HG03095 (cell line): ENCODE data around the gene CSGALNACT2.

Source experiments
- ATAC-seq: cut with Tn5 transposase; IDR thresholded peaks from one replicate; pipeline ENCODE4 v1.9.1; 2021; ENCODE audit warnings: moderate library complexity; ENCODE audit not compliant: unreplicated experiment

Gene CSGALNACT2

DNA sequence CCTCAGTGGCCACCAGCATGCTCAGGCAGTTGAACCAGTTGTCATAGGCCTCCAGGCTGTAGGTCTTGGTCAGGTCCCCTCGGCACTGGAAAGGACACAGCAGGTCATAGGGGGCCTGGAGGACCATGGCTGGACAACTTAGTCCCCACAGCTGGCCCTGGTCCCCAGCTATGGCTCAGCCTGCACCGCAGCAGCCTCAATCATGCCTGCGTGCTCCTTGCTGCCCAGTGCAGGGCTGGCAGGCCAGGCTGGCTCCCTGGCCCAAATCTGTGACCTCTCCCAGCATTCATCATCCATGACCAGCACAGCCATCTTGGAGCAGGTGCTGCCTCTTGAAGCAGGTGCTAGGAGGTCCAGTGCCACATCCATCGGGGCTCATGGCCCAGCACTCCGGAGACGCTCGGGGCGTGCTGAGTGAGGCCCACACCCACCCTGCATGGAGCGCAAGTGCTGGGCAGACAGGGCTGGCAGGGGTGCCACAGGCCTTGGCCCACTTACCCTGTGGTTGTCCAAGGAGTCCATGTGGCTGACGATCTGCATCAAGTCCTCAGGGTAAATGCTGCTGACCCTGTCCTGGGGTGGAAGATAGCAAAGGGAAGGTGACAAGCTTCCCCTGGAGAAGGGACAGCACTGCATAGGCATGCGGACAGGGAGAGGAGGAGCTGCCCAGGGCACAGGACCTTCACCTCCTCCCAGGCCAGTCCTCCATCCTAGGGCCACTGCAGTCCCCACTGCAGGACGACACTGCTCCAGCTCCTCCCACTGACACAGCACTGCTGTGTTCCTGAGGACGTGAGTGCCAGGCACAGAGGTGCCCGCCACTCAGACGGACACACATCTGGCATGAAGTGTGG lies 61.7 kb downstream of the CSGALNACT2 start:
- no peak for ATAC-seq

DNA sequence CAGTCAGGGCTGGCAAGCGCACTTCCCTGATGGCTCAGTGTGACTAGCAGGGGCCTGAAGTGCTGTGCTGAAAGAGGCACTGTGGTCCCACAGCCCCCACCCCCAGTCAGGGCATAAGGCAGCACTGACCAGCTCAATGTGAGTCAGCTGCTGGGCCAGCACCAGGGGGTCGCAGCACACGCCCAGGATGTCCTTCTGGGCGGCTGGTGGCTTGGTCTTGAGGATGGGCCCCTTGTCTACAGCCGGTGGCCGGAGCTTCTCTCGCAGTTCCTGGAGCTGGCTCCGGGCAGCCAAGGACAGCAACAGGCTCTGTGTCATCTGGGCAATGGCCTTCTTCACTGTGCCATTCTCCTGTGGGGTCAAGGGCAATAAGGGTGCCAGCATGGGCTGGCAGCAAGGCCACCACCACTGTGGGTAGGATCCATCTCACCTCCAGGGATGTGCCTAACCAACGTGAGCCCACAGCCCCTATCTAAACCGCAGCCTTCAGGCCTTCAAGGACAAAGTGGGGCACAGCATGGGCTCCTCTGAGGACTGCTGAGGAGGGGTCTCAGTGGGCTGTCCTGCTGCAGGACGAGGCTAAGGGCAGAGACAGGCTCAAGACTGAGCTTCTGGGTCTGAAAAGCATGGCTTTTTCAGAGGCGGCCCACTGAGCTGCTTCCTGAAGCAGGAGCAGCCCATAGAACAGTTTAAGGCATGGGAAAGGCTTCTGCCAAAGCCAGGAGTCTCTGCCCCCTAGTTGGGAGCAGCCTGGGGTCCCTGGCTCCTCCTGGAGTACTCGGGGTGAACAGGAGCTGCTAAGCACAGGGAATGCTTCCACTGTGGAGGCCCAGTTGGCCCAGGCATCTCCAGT lies 62.5 kb downstream of the CSGALNACT2 start:
- no peak for ATAC-seq

- no peak for ATAC-seq
These were observed 63.4 kb downstream of the CSGALNACT2 start for GRCh38 chr10:43201545-43202131.

GRCh38 chr10:43202224-43202656 lies 64.0 kb downstream of the CSGALNACT2 start:
- peak; percentile 47 for ATAC-seq

DNA sequence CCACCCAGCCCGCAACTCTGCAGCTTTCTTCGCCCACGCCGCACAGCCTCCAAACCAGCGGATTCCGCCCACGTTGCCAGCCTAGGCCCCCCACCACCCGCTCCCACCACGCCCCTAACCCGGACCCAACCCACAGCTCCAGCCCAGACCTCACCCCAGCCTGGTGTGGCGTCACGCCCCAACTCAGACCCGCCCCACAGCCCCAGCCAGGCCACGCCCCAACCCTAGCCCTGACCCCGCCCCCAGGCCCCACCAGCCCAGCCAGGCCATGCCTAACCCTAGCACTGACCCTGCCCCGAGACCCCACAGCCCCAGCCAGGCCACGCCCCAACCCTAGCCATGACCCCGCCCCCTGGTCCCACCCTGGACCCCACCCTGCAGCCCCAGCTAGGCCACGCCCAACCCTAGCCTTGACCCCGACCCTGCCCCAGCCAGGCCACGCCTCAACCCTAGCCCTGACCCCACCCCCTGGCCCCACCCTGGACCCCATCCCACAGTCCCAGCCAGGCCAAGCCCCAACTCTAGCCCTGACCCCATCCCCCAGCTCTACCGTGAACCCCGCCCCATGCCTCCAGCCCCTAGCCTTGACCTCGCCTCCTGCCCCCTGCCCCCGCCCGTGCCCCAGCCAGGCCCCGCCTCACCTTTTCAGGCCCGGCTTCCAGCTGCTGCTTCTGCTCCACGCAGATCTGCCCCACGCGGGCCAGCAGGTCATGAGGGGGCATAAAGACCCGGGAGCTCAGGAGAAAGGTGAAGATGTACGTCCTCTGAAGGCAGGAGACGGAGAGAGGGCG lies 64.6 kb downstream of the CSGALNACT2 start:
- no peak for ATAC-seq

DNA sequence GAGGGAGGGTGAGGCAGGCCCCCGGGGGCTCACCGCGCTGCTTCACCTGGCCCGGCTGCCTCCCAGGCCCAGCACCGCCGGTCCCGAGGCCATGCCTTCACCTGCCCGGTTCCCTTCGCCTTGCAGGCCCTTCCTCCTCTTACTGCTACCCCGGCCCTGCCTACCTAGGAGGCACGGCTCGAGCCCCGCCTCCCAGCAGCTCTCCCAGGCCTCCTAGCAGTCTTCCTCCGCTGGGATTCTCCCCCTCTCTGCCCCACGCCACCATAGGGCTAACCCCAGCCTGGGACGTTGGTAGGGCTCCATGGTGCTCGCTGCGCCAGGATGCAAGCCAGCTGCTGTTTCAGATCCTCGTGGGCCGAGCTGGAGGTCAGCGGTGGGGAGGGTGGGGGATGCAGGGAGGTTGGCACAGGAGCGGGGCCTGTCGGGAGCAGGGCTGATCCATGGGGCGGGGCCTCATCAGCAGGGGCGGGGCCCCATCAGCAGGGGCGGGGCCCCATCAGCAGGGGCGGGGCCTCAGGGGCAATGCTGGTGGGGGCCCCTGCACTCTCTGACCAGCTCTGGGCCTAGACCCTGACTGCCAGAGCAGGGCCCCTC lies 65.3 kb downstream of the CSGALNACT2 start:
- no peak for ATAC-seq

DNA sequence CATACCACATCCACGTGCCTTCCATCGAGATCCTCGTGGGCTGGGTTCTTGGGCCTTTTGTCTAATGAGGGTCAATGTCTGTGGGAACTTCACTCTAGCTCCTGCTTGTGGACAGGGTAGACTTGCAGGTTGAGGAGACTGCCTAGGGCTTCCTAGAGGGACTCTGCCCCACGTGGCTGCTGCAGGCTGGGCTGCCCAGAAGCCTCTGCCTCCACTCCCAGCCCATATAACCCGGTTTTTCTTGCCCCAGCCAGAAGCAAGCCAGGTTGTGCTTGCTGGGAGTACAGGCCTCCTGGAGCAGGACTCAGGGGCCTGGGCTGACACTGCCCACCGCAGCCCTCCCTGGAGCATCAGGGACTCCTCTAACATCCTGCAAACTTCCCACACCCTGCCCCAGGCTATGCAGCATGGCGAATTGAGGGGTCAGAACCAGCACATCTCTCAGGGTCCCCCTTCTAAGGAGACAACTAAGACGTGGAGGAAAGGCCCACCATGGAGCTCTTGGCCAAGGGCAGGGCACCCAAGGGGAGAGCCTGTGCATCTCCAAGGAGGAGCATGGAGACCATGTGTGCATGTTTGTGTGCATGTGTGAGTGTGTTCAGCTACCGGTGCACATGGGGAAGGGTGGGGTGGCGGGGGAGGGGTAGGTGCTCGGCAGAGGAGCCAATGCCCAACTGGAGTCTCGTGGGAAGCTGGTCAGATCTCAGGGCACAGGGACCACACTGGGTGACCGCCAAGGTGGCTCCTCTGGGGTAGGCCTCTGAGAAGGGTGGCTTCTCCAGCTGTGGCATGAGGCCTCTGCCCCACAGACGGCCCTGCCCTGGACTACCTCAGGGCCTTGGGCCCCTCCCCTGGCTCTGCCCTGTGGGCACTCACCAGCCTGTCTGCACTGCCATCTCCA lies 66.0 kb downstream of the CSGALNACT2 start:
- no peak for ATAC-seq

DNA sequence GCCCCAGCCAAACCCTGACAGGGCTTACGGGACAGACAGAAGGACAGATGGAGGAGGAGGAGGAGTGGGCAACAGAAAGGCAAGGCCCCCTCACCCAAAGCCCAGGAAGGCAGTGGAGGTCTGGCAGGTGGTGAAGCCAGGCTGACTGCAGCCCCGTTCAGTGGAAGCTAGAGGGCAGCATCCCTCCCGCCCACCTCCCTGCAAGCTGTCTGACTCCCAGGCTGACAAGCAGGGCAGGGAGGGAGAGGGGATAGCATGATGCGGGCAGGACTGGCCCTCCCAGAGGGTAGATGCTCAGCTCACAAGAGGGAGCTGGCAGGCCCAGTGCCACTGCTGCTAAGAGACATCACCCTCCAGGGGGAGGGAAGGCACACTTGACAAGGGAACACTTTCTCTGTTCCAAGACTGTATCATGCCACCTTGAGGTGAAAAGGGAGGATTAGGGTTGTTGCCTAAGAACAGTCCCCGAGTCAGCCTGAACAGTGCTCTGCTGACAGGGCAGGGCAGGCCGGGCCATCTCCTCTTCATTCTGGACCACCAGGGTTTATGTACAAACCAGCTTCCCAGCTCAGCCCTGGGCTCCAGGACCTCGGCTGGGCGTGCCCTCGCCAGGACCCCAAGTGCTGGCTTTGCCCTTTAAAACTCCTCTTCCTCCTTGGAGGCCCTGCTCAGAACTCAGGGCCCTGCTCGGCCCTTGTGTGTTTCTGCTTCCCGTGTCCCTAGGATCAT lies 66.9 kb downstream of the CSGALNACT2 start:
- peak; percentile 67 for ATAC-seq

DNA sequence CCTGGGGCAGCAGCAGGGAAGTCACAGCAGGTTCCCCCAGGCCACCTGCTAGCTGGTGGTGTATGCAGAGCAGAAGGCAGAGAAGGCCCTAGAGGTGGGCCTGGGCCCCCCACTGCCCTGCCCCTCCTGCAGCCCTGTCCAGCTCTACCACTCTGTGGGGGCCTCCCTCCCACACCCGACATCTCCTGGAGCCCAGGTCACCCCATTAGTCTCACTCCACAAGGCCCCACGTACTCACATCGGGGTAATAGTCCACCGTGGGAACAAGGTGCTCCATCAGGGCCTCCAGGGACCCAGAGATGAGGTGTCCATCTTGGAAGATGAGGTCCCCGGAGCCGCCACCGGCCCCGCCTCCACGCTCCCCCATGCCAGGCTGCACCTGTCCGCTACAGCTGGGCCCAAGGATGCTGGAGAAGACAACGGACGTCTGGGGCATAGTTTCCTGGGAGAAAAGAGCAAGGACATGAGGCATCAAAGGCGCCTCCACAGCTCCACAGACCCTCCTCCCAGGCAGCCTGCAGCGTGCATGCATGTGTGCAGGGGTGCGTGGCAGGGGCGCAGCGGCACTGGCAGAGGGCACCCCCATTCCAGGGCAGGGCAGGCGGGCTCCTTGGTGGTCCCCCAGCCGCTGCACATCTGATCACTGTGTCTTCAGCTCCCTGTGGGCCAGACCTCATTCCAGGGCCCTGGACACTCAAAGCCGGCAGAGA lies 67.6 kb downstream of the CSGALNACT2 start:
- no peak for ATAC-seq

- ATAC-seq, result no peak
These were observed 68.4 kb downstream of the CSGALNACT2 start for GRCh38 chr10:43206391-43207235.

GRCh38 chr10:43208147-43209073 lies 70.2 kb downstream of the CSGALNACT2 start:
- ATAC-seq, result no peak

DNA sequence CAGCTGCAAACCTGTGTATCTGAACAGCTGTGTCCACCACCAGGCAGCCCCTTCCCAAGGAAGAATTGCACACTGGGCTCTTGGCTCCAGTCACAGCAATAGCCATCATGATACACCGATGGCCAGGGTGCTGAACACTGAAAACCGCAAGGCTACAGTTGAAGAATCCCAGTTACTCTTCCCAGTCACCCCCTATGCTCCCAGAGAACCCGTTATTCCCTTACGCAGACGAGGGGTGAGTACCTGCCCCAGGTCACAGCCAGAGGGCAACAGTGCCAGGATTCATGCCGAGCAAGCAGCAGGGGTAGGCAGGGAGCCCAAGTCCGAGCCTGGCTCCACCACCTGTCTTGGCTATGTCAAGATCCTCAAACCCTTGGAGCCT lies 70.8 kb downstream of the CSGALNACT2 start:
- ATAC-seq, result no peak

DNA sequence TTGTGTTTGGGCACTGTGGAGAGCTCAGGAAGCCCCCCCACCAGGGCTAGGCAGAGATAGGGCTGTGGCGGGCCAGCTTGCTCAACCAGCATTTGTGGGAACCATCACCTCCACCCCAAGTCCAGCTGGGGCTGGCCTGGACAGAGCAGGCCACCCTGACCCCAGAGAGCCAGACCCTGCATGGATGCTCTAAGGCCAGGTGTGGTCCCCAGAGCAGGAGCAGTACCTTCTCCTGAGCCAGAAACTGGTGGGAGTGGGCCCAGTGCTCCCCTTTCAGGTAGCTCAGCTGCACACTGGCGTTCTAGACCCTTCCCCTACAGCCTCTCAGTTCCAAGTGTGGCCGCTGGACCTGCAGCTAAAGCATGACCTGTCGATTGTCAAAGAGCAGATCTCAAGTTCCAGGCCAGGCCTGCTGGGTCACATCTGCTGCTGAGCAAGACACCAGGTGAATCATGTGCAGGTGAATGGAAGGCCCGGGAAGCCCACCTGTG lies 71.5 kb downstream of the CSGALNACT2 start:
- ATAC-seq, result no peak

DNA sequence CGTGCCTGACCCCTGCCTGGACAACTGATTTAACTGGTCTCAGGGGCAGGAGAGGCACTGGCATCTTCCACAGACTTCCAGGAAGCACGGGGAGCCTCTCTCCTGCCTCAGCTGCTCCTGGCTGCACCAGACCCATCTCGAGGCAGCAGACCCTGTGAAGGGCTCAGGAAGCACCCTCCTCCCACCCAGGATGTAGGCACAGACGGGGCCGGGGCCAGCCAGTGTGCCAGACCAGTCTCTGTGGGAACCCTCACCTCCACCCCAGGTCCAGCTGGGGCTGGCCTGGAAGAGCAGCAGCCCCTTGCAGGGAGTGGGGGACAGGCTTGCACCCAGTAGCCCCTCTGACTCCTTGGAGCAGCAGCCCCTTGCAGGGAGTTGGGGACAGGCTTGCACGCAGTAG lies 72.3 kb downstream of the CSGALNACT2 start:
- no peak for ATAC-seq

GRCh38 chr10:43211030-43211429 lies 72.8 kb downstream of the CSGALNACT2 start:
- no peak for ATAC-seq
